Neural cell (in vitro differentiated cells): ENCODE measurements around the gene HOXA7. TPM values are rescaled to one million over a fixed set of nuclear protein-coding genes. Genes with fewer than 3 reads are reported as not detected.

Experiments
- H2AFZ ChIP-seq: fragments of 200-600, 300-800 bp; sonication (generic), shearing (Covaris generic); 2 replicates; pipeline ENCODE4 v1.6.0; 2014; ENCODE audit warnings: low read depth, mild to moderate bottlenecking, antibody characterized with exemption, low read length, moderate library complexity
- H3F3A ChIP-seq: fragments of 200-600 bp; shearing (Covaris generic); 2 replicates; pipeline ENCODE4 v1.6.1; 2016; ENCODE audit warnings: mild to moderate bottlenecking, moderate library complexity, mixed read lengths, antibody characterized with exemption, low read length; ENCODE audit not compliant: insufficient read depth, poor library complexity, severe bottlenecking
- H3K27ac ChIP-seq: fragments of 200-600, 300-800 bp; sonication (generic), shearing (Covaris generic); 2 replicates; pipeline ENCODE4 v1.5.1; 2014; ENCODE audit warnings: mild to moderate bottlenecking, low read length, moderate library complexity
- H3K27me3 ChIP-seq: fragments of 300-800, 200-600 bp; sonication (generic), shearing (Covaris generic); 2 replicates; pipeline ENCODE4 v1.6.0; 2014; ENCODE audit warnings: mild to moderate bottlenecking, low read depth, low read length, moderate library complexity; ENCODE audit not compliant: insufficient read depth
- H3K36me3 ChIP-seq: fragments of 300-800, 200-600 bp; sonication (generic), shearing (Covaris generic); 2 replicates; pipeline ENCODE4 v1.5.1; 2014; ENCODE audit warnings: mild to moderate bottlenecking, antibody characterized with exemption, low read length, moderate library complexity; ENCODE audit not compliant: insufficient read depth
- H3K4me2 ChIP-seq: fragments of 300-800, 200-600 bp; sonication (generic), shearing (Covaris generic); 2 replicates; pipeline ENCODE4 v1.6.0; 2014; ENCODE audit warnings: mild to moderate bottlenecking, low read length
- H3K4me3 ChIP-seq: fragments of 300-800, 200-600 bp; sonication (generic), shearing (Covaris generic); 2 replicates; pipeline ENCODE4 v1.5.1; 2014; ENCODE audit warnings: mild to moderate bottlenecking, low read length, moderate library complexity
- H3K79me2 ChIP-seq: fragments of 200-600 bp; shearing (Covaris generic); replicated peaks from 2 replicates; pipeline ENCODE4 v1.6.0; 2014; ENCODE audit warnings: mild to moderate bottlenecking, low read length, moderate library complexity; ENCODE audit not compliant: insufficient read depth
- H3K9ac ChIP-seq: fragments of 300-800, 200-600 bp; sonication (generic), shearing (Covaris generic); 2 replicates; pipeline ENCODE4 v1.6.1; 2016; ENCODE audit warnings: mild to moderate bottlenecking, low read length, mixed read lengths
- H3K9me2 ChIP-seq: fragments of 200-600 bp; shearing (Covaris generic); 2 replicates; pipeline ENCODE4 v1.6.1; 2016; ENCODE audit warnings: mild to moderate bottlenecking, low read length, mixed read lengths; ENCODE audit not compliant: insufficient read depth
- H3K9me3 ChIP-seq: fragments of 200-600, 300-800 bp; sonication (generic), shearing (Covaris generic); 2 replicates; pipeline ENCODE4 v1.6.1; 2016; ENCODE audit warnings: mild to moderate bottlenecking, mixed run types, low read length, moderate library complexity, mixed read lengths
- H4K20me1 ChIP-seq: fragments of 200-600 bp; shearing (Covaris generic); 2 replicates; pipeline ENCODE4 v1.6.1; 2016; ENCODE audit warnings: mild to moderate bottlenecking, mixed run types; ENCODE audit not compliant: insufficient read depth
- CTCF ChIP-seq: fragments of 450-650 bp; IDR thresholded peaks from 2 replicates; pipeline ENCODE4 v1.5.1; 2014; ENCODE audit warnings: antibody characterized with exemption, mild to moderate bottlenecking, moderate library complexity; ENCODE audit not compliant: poor library complexity, severe bottlenecking
- EP300 ChIP-seq: fragments of 450-650 bp; conservative IDR thresholded peaks from 2 replicates; pipeline ENCODE4 v1.6.1; 2014; ENCODE audit warnings: antibody characterized with exemption, mild to moderate bottlenecking, moderate library complexity; ENCODE audit not compliant: poor library complexity, severe bottlenecking
- EZH2 ChIP-seq: fragments of 200-600, 300-800 bp; shearing (Covaris generic), sonication (generic); IDR thresholded peaks from 2 replicates; pipeline ENCODE4 v1.6.1; 2014; ENCODE audit warnings: antibody characterized with exemption, low read length, borderline replicate concordance, mild to moderate bottlenecking; ENCODE audit not compliant: insufficient read depth, poor library complexity, severe bottlenecking
- MXI1 ChIP-seq: fragments of 450-650 bp; conservative IDR thresholded peaks from 2 replicates; pipeline ENCODE4 v1.6.1; 2014; ENCODE audit warnings: antibody characterized with exemption, mild to moderate bottlenecking; ENCODE audit not compliant: poor library complexity, severe bottlenecking
- POLR2AphosphoS5 ChIP-seq: IDR thresholded peaks from 2 replicates; pipeline ENCODE4 v1.6.1; 2012
- RAD21 ChIP-seq: fragments of 450-650 bp; conservative IDR thresholded peaks from 2 replicates; pipeline ENCODE4 v1.6.1; 2014; ENCODE audit warnings: antibody characterized with exemption, mild to moderate bottlenecking, moderate library complexity
- SMC3 ChIP-seq: fragments of 450-650 bp; conservative IDR thresholded peaks from 2 replicates; pipeline ENCODE4 v1.6.1; 2014; ENCODE audit warnings: antibody characterized with exemption, mild to moderate bottlenecking, moderate library complexity; ENCODE audit not compliant: poor library complexity
- TAF1 ChIP-seq: IDR thresholded peaks from 2 replicates; pipeline ENCODE4 v1.6.1; 2012; ENCODE audit warnings: low read depth
- polyA plus RNA-seq: library from polyadenylated mRNA; depleted of rRNA; stranded (reverse); fragments of >200 nt; gene quantifications from 2 replicates; pipeline ENCODE4 v1.2.3, GENCODE V29; 2014
- TF ChIP-seq, protein P1 (sequence below): IDR thresholded peaks from 2 replicates; pipeline ENCODE4 v1.6.1; 2012; ENCODE audit warnings: borderline replicate concordance

Gene HOXA7
- polyA plus RNA-seq, 1 donor from 2014 or later, result not detected

GRCh38 chr7:27172315-27172774 lies 15.9 kb upstream of the HOXA7 start:
- no peaks in the 10 kb centered on the region for H3K36me3 ChIP-seq
- no peak overlapping the region for H3K4me2 ChIP-seq
- no peak overlapping the region for H3K27ac ChIP-seq
- TF ChIP-seq CTCF, result no peak
- TF ChIP-seq RAD21, result no peak
- no peak for TF ChIP-seq SMC3
- TF ChIP-seq EZH2, result no peak
- no peak for TF ChIP-seq TAF1
- TF ChIP-seq, protein P1, sequence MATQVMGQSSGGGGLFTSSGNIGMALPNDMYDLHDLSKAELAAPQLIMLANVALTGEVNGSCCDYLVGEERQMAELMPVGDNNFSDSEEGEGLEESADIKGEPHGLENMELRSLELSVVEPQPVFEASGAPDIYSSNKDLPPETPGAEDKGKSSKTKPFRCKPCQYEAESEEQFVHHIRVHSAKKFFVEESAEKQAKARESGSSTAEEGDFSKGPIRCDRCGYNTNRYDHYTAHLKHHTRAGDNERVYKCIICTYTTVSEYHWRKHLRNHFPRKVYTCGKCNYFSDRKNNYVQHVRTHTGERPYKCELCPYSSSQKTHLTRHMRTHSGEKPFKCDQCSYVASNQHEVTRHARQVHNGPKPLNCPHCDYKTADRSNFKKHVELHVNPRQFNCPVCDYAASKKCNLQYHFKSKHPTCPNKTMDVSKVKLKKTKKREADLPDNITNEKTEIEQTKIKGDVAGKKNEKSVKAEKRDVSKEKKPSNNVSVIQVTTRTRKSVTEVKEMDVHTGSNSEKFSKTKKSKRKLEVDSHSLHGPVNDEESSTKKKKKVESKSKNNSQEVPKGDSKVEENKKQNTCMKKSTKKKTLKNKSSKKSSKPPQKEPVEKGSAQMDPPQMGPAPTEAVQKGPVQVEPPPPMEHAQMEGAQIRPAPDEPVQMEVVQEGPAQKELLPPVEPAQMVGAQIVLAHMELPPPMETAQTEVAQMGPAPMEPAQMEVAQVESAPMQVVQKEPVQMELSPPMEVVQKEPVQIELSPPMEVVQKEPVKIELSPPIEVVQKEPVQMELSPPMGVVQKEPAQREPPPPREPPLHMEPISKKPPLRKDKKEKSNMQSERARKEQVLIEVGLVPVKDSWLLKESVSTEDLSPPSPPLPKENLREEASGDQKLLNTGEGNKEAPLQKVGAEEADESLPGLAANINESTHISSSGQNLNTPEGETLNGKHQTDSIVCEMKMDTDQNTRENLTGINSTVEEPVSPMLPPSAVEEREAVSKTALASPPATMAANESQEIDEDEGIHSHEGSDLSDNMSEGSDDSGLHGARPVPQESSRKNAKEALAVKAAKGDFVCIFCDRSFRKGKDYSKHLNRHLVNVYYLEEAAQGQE, result no peak
- no peak for TF ChIP-seq MXI1
- no peak for TF ChIP-seq POLR2AphosphoS5
- no peak for TF ChIP-seq EP300
- no peaks in the 10 kb centered on the region for H3K79me2 ChIP-seq
- H3K4me3 ChIP-seq, result no peak overlapping the region
- no peaks in the 10 kb centered on the region for H3K9me2 ChIP-seq
- no peak overlapping the region for H2AFZ ChIP-seq
- no peaks in the 10 kb centered on the region for H4K20me1 ChIP-seq
- no peak overlapping the region for H3K9ac ChIP-seq
- H3K9me3 ChIP-seq, result peaks cover 7% of the 10 kb centered on the region
- H3F3A ChIP-seq, result no peaks in the 10 kb centered on the region
- H3K27me3 ChIP-seq, result peaks cover 100% of the 10 kb centered on the region

DNA sequence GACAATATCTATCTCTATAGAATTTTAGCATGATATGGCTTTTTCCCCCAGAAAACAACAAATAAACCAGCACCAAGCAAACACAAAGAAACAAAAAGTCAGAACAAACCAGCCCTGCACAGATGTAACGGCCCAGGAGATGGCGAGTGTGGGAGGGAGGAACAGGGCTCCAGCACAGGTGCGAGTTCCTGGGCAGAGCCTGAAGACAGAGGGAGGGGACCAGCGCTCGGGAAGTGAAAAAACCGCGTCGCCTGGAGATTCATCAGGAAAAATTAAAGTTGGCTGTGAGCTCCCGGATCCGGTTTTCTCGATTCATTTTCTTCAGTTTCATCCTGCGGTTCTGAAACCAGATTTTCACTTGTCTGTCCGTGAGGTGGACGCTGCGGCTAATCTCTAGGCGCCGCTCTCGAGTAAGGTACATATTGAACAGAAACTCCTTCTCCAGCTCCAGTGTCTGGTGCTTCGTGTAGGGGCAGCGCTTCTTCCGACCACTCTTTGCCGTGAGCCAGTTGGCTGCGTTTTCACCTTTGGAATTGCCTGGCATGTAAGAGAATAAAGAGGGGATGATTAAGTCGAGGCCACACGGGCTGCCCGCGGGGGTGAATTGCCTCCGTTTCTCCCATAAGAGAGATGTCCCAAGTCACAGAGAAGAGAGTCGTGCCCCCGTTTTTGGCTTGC lies 15.3 kb upstream of the HOXA7 start:
- Histone ChIP-seq H3K79me2 (no peaks in the 10 kb centered on the region), H3K27me3 (peaks cover 100% of the 10 kb centered on the region), H3K4me2 (no peak overlapping the region)

More for the DNA sequence above, 15.3 kb upstream of the HOXA7 start:
- H3K9me3 ChIP-seq, result peaks cover 7% of the 10 kb centered on the region
- no peak overlapping the region for H3K27ac ChIP-seq
- H3K36me3 ChIP-seq, result no peaks in the 10 kb centered on the region
- no peaks in the 10 kb centered on the region for H4K20me1 ChIP-seq
- H3F3A ChIP-seq, result no peaks in the 10 kb centered on the region
- TF ChIP-seq MXI1 (no peak), CTCF (no peak), EP300 (no peak), RAD21 (no peak), EZH2 (no peak), TAF1 (no peak), POLR2AphosphoS5 (no peak), SMC3 (no peak)
- TF ChIP-seq, protein P1, result no peak
- H3K9ac ChIP-seq, result no peak overlapping the region
- no peak overlapping the region for H2AFZ ChIP-seq
- H3K4me3 ChIP-seq, result no peak overlapping the region
- H3K9me2 ChIP-seq, result no peaks in the 10 kb centered on the region
